Breast epithelium (tissue), 3 donors: ENCODE data around the gene GPR78.

Source experiments
- CTCF ChIP-seq, 3 donors: fragments of 450-650 bp; IDR thresholded peaks; one replicate each; pipeline ENCODE4 v1.5.1; 2016 to 2017; ENCODE audit warnings: antibody characterized with exemption in 3 of 3, mild to moderate bottlenecking in 3 of 3, moderate library complexity in 3 of 3
- POLR2A ChIP-seq: fragments of 450-650 bp; IDR thresholded peaks from one replicate; pipeline ENCODE4 v1.6.1; 2016; ENCODE audit warnings: antibody characterized with exemption, mild to moderate bottlenecking, moderate library complexity

- no peak for TF ChIP-seq POLR2A
- no peak for TF ChIP-seq CTCF (IDR thresholded peaks at IDR 0.05)
Measured at GRCh38 chr4:8568068-8568668, 12.0 kb upstream of the GPR78 start.
